MV-4-11 (cell line): Measurements from ENCODE around the gene EPOP.
A peak's percentile ranks its signal among the peaks of the same experiment; 100 is the strongest.
"Not testable (repeated sequence)": the region's sequence is repeated elsewhere in the genome, so short reads cannot be mapped to it uniquely, and the experiment has no call there.

Experiments used
- DNase-seq: peaks from one replicate; lab custom pipeline; 2025; lab: John Stamatoyannopoulos, UW

EPOP gene

GRCh38 chr17:38653230-38653629 is 21.5 kb downstream of the EPOP start:
- no peak for DNase-seq

- DNase-seq, result not testable (repeated sequence)
Measured at GRCh38 chr17:38650653-38651173, 24.0 kb downstream of the EPOP start.

- DNase-seq, result no peak
Measured at GRCh38 chr17:38637951-38638350, 36.8 kb downstream of the EPOP start.

- no peak for DNase-seq
Measured at GRCh38 chr17:38636054-38636453, 38.7 kb downstream of the EPOP start.

GRCh38 chr17:38632334-38632733 is 42.4 kb downstream of the EPOP start:
- DNase-seq, result no peak

GRCh38 chr17:38628441-38628840 is 46.3 kb downstream of the EPOP start:
- DNase-seq, result peak; percentile 34

- no peak for DNase-seq
Measured at GRCh38 chr17:38627957-38628356, 46.8 kb downstream of the EPOP start.

- not testable (repeated sequence) for DNase-seq
Measured at GRCh38 chr17:38626606-38627226, 48.0 kb downstream of the EPOP start.

- DNase-seq, result no peak
Measured at GRCh38 chr17:38625482-38625881, 49.3 kb downstream of the EPOP start.

- not testable (repeated sequence) for DNase-seq
Measured at GRCh38 chr17:38624782-38625355, 49.9 kb downstream of the EPOP start.
